Fibroblast of skin of right biceps (primary cell): Measurements from ENCODE around the gene PEDS1.
"Not testable (repeated sequence)": the region's sequence is repeated elsewhere in the genome, so short reads cannot be mapped to it uniquely, and the experiment has no call there.

Experiments used
- DNase-seq: peaks from one replicate; pipeline ENCODE4 v3.0.0-alpha.2; 2013

The PEDS1 gene

GRCh38 chr20:50152394-50153152 is 950 bp downstream of the PEDS1 start:
- no peak for DNase-seq

GRCh38 chr20:50151034-50151743 is 2.3 kb downstream of the PEDS1 start:
- no peak for DNase-seq

GRCh38 chr20:50149481-50150254 is 3.9 kb downstream of the PEDS1 start:
- no peak for DNase-seq

GRCh38 chr20:50146732-50147662 is 6.5 kb downstream of the PEDS1 start:
- peak; percentile 31 for DNase-seq

GRCh38 chr20:50146214-50146613 is 7.3 kb downstream of the PEDS1 start:
- peak; percentile 59 for DNase-seq

GRCh38 chr20:50145566-50145965 is 8.0 kb downstream of the PEDS1 start:
- DNase-seq, result no peak

- peak; percentile 97 for DNase-seq
Measured at GRCh38 chr20:50144362-50144761, 9.2 kb downstream of the PEDS1 start.

- no peak for DNase-seq
Measured at GRCh38 chr20:50142812-50143211, 10.7 kb downstream of the PEDS1 start.

GRCh38 chr20:50141811-50142561 is 11.5 kb downstream of the PEDS1 start:
- no peak for DNase-seq

- DNase-seq, result no peak
Measured at GRCh38 chr20:50141018-50141675, 12.4 kb downstream of the PEDS1 start.

GRCh38 chr20:50140339-50140859 is 13.1 kb downstream of the PEDS1 start:
- DNase-seq, result no peak

GRCh38 chr20:50138479-50139393 is 14.8 kb downstream of the PEDS1 start:
- no peak for DNase-seq

- no peak for DNase-seq
Measured at GRCh38 chr20:50138120-50138478, 15.4 kb downstream of the PEDS1 start.

GRCh38 chr20:50137702-50138101 is 15.8 kb downstream of the PEDS1 start:
- DNase-seq, result not testable (repeated sequence)

- peak; percentile 49 for DNase-seq
Measured at GRCh38 chr20:50136822-50137599, 16.5 kb downstream of the PEDS1 start.

- not testable (repeated sequence) for DNase-seq
Measured at GRCh38 chr20:50135157-50135556, 18.4 kb downstream of the PEDS1 start.

GRCh38 chr20:50133474-50134217 is 19.9 kb downstream of the PEDS1 start:
- DNase-seq, result no peak

GRCh38 chr20:50133041-50133440 is 20.5 kb downstream of the PEDS1 start:
- no peak for DNase-seq
